CD14-positive monocyte (primary cell): ENCODE data around the gene ZNF584. TPM values are rescaled to one million over a fixed set of nuclear protein-coding genes. Genes with fewer than 3 reads are reported as not detected.

Experiments used
- DNase-seq, 3 donors: peaks; one replicate each; pipeline ENCODE4 v3.0.0-alpha.2; 2011 to 2022
- H2AFZ ChIP-seq: 2 replicates; pipeline ENCODE4 v1.6.0; 2012; ENCODE audit warnings: mild to moderate bottlenecking, low read depth, low read length, inconsistent platforms; ENCODE audit not compliant: insufficient read depth, poor library complexity, severe bottlenecking
- H3K27ac ChIP-seq, 2 donors: 1 replicate in 1 of 2; 2 replicates in 1 of 2; pipeline ENCODE4 v1.5.1; 2012 to 2013; ENCODE audit warnings: low read length in 2 of 2, control low read depth in 1 of 2, inconsistent platforms in 1 of 2, low read depth in 1 of 2, mild to moderate bottlenecking in 1 of 2
- H3K27me3 ChIP-seq, 2 donors: one replicate each; pipeline versions ENCODE4 v1.6.0 to v1.6.1; 2011 to 2013; ENCODE audit warnings: low read length in 2 of 2; ENCODE audit not compliant: control insufficient read depth in 2 of 2, insufficient read depth in 2 of 2
- H3K36me3 ChIP-seq, 2 donors: replicated peaks in 1 of 2; 1 replicate in 1 of 2; 2 replicates in 1 of 2; pipeline versions ENCODE4 v1.5.1 to v1.6.1; 2012 to 2013; ENCODE audit warnings: low read length in 2 of 2, control low read depth in 1 of 2, inconsistent platforms in 1 of 2, mild to moderate bottlenecking in 1 of 2; ENCODE audit not compliant: insufficient read depth in 2 of 2, control insufficient read depth in 1 of 2
- H3K4me1 ChIP-seq, 2 donors: 1 replicate in 1 of 2; 2 replicates in 1 of 2; pipeline versions ENCODE4 v1.5.1 to v1.6.1; 2012 to 2013; ENCODE audit warnings: low read length in 2 of 2, control low read depth in 1 of 2, inconsistent platforms in 1 of 2, mild to moderate bottlenecking in 1 of 2, moderate library complexity in 1 of 2; ENCODE audit not compliant: insufficient read depth in 2 of 2, control insufficient read depth in 1 of 2
- H3K4me2 ChIP-seq: replicated peaks from 2 replicates; pipeline ENCODE3; 2012; ENCODE audit warnings: low read length, moderate library complexity, mild to moderate bottlenecking; ENCODE audit not compliant: poor library complexity, severe bottlenecking; ENCODE audit errors: extremely low read depth
- H3K4me3 ChIP-seq, 3 experiments: fragments of 200-600 bp in 1 of 3; sonication (generic) in 1 of 3; replicated peaks in 1 of 3; 1 replicate in 2 of 3; 2 replicates in 1 of 3; pipeline ENCODE4 v1.5.1; 2011 to 2013; ENCODE audit warnings: low read length in 3 of 3, mild to moderate bottlenecking in 3 of 3, control low read depth in 2 of 3, low read depth in 2 of 3, inconsistent platforms in 1 of 3, moderate library complexity in 1 of 3
- H3K79me2 ChIP-seq: 2 replicates; pipeline ENCODE4 v1.6.0; 2012; ENCODE audit warnings: mild to moderate bottlenecking, control low read depth, inconsistent platforms, low read length, moderate library complexity; ENCODE audit not compliant: insufficient read depth
- H3K9ac ChIP-seq: 2 replicates; pipeline ENCODE4 v1.6.0; 2017; ENCODE audit warnings: low read length, mild to moderate bottlenecking; ENCODE audit not compliant: insufficient read depth, poor library complexity, severe bottlenecking
- H3K9me3 ChIP-seq, 2 donors: replicated peaks in 1 of 2; 1 replicate in 1 of 2; 2 replicates in 1 of 2; pipeline versions ENCODE4 v1.5.1 to v1.6.1; 2012 to 2013; ENCODE audit warnings: low read length in 2 of 2, control low read depth in 1 of 2; ENCODE audit not compliant: control insufficient read depth in 1 of 2, insufficient read depth in 1 of 2
- H4K20me1 ChIP-seq: 2 replicates; pipeline ENCODE4 v1.6.0; 2012; ENCODE audit warnings: mild to moderate bottlenecking, low read length, control low read depth, moderate library complexity; ENCODE audit not compliant: insufficient read depth
- H3K27ac Mint-ChIP-seq, 7 donors: one replicate each; pipeline ENCODE4 v1.8.0; 2020; ENCODE audit warnings: mild to moderate bottlenecking in 7 of 7, mixed read lengths in 7 of 7, moderate library complexity in 6 of 7, inconsistent platforms in 2 of 7
- H3K27me3 Mint-ChIP-seq, 3 donors: one replicate each; pipeline ENCODE4 v1.8.0; 2021 to 2022; ENCODE audit warnings: low read depth in 3 of 3, mild to moderate bottlenecking in 3 of 3, mixed read lengths in 3 of 3, moderate library complexity in 3 of 3, inconsistent platforms in 1 of 3
- H3K36me3 Mint-ChIP-seq, 2 donors: one replicate each; pipeline ENCODE4 v1.8.0; 2020; ENCODE audit warnings: mixed read lengths in 2 of 2, inconsistent platforms in 1 of 2, mild to moderate bottlenecking in 1 of 2
- H3K4me1 Mint-ChIP-seq: one replicate; pipeline ENCODE4 v1.8.0; 2020; ENCODE audit warnings: mild to moderate bottlenecking, mixed read lengths
- H3K4me3 Mint-ChIP-seq, 2 donors: one replicate each; pipeline ENCODE4 v1.8.0; 2020; ENCODE audit warnings: mild to moderate bottlenecking in 2 of 2, mixed read lengths in 2 of 2, moderate library complexity in 1 of 2
- H3K9me3 Mint-ChIP-seq, 7 donors: one replicate each; pipeline ENCODE4 v1.8.0; 2020 to 2022; ENCODE audit warnings: mixed read lengths in 7 of 7, mild to moderate bottlenecking in 6 of 7, moderate library complexity in 6 of 7, inconsistent platforms in 2 of 7
- CTCF ChIP-seq: fragments of 200-600 bp; IDR thresholded peaks from one replicate; pipeline ENCODE4 v1.8.0; 2022; ENCODE audit warnings: antibody characterized with exemption, mild to moderate bottlenecking
- WGBS: methylation state at CpG from one replicate; pipeline ENCODE4 v1.1.5; 2013; ENCODE audit warnings: missing lambda C conversion rate; ENCODE audit not compliant: insufficient coverage; 5-methylcytosine and 5-hydroxymethylcytosine counted together
- intact Hi-C, 2 donors: fragments of 100-400 bp; cut with micrococcal nuclease; formaldehyde crosslinking; loops; one replicate each; pipeline versions ENCODE4 v1.15.0 to v1.15.1; 2023
- polyA plus RNA-seq, 3 donors: library from polyadenylated mRNA; depleted of rRNA in 1 of 3; unstranded in 2 of 3; stranded (reverse) in 1 of 3; fragments of 300-500 nt in 2 of 3; fragments of >200 nt in 1 of 3; fragmentation: Illumina TruSeq in 2 of 3; gene quantifications; 1 replicate in 2 of 3; 2 replicates in 1 of 3; pipeline ENCODE4 v1.2.3, GENCODE V29; 2012 to 2021

ZNF584 gene
- polyA plus RNA-seq, 3 donors, result 1.2 to 3.1 (median 1.7) TPM

DNA sequence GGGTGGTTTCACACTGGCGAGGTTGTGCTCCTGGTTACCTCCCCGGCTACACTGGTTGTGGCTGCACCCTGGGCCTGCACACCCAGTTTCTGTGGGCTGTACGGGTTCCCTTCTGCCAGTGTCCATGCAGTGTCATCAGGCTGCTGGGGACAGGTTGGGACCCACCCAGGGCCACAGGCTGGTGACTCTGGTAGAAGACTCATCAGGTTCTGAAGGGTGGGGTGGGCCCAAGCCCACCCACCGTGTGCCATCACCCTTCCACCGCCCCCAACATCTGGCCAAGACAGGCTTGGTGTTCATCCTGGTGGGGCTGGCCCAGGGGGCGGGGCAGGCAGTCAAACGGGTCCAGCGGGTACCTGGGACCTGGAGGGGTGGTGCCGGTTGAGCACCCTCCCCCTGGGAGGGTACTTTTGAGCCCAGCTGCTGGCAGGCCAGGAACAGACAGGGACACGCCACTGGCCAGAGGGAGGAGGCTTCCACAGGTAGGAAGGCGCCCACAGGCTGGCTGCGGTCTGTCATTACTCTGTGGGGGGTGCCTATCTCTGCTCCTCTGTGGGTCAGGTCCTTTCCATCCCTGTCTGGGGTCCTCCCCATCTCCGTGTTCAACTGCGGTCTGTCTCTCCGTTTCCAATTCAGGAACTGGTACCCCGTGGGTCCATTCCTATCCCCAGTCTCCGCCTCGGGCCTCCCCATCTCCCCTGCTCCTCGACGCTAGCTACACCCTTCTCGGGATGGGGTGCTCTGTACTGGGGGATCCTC lies 13.1 kb upstream of the ZNF584 start, which contains the start of gene RNF225:
TSS of gene RNF225 (plus strand) at position 437 of the 759 bp plus-strand sequence. CDS start 434 bp downstream, outside the sequence.
- Histone ChIP-seq H4K20me1 (peaks cover 4% of the 10 kb centered on the region), H3K27ac (no peak within 1 kb of the TSS), H3K9me3 (no peaks in the 10 kb centered on the region), H2AFZ (no peak within 1 kb of the TSS), H3K4me3 (no peak within 1 kb of the TSS), H3K9ac (no peak within 1 kb of the TSS), H3K27me3 (peaks cover 5 to 30% of the 10 kb centered on the region in 2 donors), H3K36me3 (peaks cover 37 to 47% of the 10 kb centered on the region in 2 donors), H3K4me2 (no peak within 1 kb of the TSS), H3K79me2 (peaks cover 3% of the 10 kb centered on the region), H3K4me1 (peaks cover under 1 to 4% of the 10 kb centered on the region in 2 donors)
- TF ChIP-seq CTCF, result no peak
- peaks cover 0 to 8% (median 0%) of the 10 kb centered on the region in 7 donors for H3K9me3 Mint-ChIP-seq
- H3K27me3 Mint-ChIP-seq, result peaks cover 30 to 44% (median 43%) of the 10 kb centered on the region in 3 donors
- peaks cover 12% of the 10 kb centered on the region for H3K4me1 Mint-ChIP-seq
- intact Hi-C loops, result no loop called here
- peaks cover 45% of the 10 kb centered on the region in 2 donors for H3K36me3 Mint-ChIP-seq
- WGBS, result 45% methylated on average over 18 of the region's 21 CpGs
- H3K4me3 Mint-ChIP-seq, result peak within 1 kb of the TSS in 1 of 2 donors; percentile 48
- DNase-seq, result peak in 1 of 3 donors; percentile 2
- peak within 1 kb of the TSS in 1 of 7 donors; percentile 7 for H3K27ac Mint-ChIP-seq

- Histone ChIP-seq H3K79me2 (no peaks in the 10 kb centered on the region), H3K9ac (no peak overlapping the region), H3K36me3 (peaks cover 31 to 40% of the 10 kb centered on the region in 2 donors), H3K4me3 (no peak overlapping the region), H3K4me1 (peaks cover 8 to 10% of the 10 kb centered on the region in 2 donors), H3K4me2 (no peak overlapping the region), H4K20me1 (peaks cover 4% of the 10 kb centered on the region), H2AFZ (no peak overlapping the region), H3K9me3 (no peaks in the 10 kb centered on the region), H3K27me3 (peaks cover 5 to 30% of the 10 kb centered on the region in 2 donors), H3K27ac (no peak overlapping the region)
- intact Hi-C loops, result no loop called here
- peaks cover 17% of the 10 kb centered on the region for H3K4me1 Mint-ChIP-seq
- peak overlapping the region in 1 of 2 donors; percentile 36 for H3K4me3 Mint-ChIP-seq
- peaks cover 0 to 11% (median 0%) of the 10 kb centered on the region in 7 donors for H3K9me3 Mint-ChIP-seq
- H3K27ac Mint-ChIP-seq, result no peak overlapping the region
- 6% methylated on average over 63 of the region's 75 CpGs for WGBS
- DNase-seq, result peak in 1 of 3 donors; percentile 1
- no peak for TF ChIP-seq CTCF
- H3K27me3 Mint-ChIP-seq, result peaks cover 30 to 44% (median 43%) of the 10 kb centered on the region in 3 donors
- peaks cover 38% of the 10 kb centered on the region in 2 donors for H3K36me3 Mint-ChIP-seq
Measured at GRCh38 chr19:58395979-58396627, 12.3 kb upstream of the ZNF584 start.
